Fibroblast of peridontal ligament (primary cell): Measurements from ENCODE around the gene FAM78B.

Experiments
- DNase-seq: peaks from one replicate; pipeline ENCODE4 v3.0.0-alpha.2; 2010; ENCODE audit errors: extremely low read depth

Gene FAM78B

DNA sequence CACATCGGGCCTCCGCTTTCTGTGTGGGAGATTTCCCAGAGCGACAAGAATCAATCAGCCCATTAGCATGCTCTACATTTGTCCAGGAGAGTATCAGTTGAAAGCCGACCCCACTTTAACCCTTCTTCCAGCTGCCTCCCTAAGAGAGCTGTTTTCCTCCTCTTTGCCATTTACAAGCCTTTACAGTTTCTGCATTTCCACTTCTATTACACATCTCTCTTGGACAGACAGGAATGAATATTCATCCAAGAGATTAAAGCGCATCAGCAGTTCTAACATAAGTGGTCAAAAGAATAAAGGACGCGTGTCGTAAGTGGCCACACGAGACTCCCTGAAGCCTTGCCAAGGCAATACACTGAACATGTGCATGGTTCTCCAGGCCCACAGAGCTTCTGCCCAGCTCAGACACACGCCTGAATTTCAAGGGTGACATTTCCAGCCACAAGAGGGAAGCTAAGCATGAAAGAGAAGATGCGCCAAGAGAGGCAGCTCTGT, 47.3 kb downstream of the FAM78B start:
- no peak for DNase-seq

DNA sequence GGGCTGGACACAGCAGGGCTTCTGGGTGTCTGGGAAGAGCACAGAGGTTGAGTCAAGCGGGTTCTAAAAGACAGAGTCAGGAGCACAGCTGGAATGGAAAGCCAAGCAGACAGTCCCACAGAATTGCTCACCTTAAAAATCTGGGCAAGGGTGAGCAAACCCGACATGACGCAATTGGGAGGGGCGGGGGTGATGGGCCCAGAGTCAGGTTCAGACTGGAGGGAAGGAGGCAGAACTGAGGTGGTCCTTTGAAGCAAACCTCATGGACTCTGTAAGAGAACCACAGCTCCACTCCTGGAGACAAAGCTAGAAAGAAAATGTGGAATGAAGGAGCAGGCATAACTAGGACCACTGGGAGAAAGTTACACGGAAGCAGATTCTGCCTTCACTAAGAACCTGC, 49.0 kb downstream of the FAM78B start:
- no peak for DNase-seq

DNA sequence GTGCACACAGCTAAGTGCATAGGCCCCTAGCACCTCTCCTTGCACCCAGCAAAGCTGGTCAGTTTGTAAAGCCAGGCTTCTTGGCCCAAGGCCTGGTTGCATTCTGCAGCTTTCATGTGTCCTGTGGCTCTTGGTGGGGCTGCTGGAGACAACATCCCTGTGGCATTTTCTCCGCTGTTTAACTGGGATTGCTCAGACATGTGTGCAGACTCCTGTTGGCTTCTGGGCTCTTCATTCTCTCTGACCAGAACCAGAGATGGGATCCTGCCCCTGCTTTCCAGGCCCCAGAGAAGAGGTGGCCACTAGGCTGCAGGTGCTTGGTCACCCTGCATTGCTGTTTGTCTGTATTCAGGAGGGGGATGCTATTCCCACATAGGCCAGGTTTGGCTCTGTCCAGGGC, 50.8 kb downstream of the FAM78B start:
- DNase-seq = no peak

DNA sequence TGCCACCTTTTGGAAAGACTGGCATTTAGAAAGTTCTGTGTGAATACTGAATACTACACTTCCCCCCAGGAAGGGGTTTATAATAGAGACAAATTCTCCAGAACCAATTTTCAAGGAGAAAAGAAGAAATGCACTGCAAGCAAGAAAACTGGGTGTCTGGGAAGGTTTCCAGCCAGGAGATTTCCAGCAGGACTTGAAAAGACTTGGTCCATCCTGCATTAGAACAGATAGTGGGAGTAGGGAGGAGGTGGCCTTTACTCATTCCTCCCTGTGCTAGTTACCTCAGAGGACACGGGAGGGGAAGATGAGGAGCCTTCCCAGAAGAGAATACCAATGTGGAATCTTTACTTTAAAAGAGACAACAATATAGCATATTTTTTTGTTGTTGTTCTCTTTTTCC, 52.4 kb downstream of the FAM78B start:
- DNase-seq = no peak

DNA sequence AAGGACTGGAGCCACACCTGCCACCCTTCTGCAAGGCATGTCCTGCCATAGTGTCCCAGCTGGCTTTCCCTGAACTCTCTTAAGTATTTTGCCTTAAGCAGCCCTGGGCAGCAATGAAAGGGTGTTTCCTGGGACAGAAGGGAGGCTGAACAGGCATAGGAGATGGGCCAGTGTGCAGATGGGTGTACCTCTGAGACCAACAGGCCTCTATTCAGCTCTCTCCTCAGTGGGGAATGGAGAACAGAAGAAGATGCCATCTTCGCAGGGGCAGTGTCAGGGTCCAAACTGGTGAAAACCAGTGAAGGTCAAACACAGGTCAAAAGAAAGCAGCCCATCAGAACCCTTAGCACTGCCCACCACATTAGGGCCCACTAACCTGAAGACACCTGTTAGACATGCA, 53.2 kb downstream of the FAM78B start:
- DNase-seq = no peak

DNA sequence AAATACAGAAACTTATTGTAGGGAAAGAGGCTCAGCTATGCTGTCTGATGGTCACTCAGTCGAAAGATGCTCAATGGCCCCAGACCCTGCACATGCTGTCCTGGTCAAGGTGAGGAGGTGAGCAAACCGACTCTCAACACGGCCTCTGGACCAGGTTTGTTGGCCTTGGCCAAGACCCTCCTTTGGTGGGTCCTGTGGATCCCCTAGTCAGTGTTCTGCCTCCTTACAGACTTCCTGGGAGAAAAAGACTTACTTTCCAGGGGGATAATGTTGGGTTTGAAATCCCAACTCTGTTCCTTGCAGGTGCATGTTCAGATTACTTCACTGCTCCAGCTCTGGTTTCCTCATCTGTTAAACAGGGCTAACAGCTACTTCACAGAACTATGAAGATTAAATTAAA, 53.8 kb downstream of the FAM78B start:
- DNase-seq = no peak

DNA sequence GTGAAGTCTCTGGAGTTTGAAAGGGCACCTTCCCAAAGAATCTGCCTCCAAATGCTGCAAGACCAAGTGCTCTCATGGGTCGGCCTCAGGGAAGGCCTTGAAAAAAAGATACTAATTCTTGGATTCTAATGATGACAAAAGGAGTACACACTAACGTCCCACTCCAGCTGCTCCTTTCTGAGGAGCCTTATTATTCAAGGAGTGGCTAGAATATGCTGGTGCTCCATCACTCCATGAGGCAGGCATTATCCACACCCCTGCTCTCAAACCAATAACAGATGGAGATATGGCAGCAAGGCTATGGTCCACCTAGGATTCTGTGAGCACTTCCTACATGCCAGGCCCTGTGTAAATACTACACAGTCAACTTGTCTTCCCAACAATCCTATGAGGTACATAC, 54.4 kb downstream of the FAM78B start:
- DNase-seq = no peak

DNA sequence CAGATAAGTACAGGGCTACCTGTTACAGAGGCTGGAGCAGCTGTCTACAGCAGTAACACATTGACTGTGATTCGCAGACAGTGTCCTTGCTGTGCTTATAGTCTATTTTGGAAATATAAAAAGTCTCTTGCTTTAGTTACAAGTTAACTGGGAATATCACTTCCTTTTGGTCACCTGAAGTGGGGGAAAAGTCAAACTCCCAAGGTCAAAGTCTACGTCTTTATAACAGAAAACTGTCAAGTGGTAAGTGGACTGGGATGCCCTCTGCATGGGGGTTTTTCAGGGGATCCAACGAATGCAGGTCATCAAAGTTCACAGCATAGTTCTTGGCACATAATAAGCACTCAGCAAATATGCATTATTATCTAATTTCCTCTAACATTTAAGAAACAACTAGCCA, 55.4 kb downstream of the FAM78B start:
- no peak for DNase-seq

DNA sequence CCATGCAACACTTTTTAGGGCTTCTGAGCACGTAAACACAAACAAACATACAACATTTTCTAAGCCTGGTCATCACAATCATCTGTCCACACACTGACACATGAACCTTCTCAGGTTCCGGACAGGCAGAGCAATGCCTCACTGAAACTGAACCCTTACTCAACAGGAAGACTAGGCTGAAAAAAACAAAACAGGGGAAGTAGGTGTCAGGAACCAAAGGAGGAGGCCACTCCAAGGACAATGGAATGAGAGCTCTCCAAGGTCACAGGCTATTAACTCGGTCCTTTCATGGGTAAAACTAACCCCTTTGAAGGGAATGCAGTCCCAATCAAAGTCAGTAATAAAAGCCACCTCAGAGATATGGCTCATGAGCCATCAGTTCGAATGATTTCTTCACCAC, 76.6 kb downstream of the FAM78B start:
- no peak for DNase-seq

DNA sequence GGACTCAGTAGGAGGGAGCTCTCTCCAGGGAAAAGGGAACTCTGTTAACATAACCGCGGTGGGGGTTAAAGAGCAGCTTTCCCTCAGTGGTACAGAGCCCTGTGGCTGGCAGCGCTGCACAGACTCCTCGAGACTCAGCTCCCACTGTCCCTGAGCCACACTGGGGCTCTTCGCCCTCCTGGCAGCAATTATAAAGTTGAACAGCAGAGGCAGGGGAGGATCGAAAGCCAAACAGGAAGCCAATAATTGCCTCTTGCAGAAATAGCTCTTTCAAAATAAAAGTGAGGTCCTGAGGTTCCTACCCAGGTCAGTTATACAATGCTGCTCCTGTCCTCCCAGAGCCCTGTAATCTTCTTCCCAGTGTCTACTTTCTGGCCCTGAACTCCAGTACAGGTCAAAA, 77.0 kb downstream of the FAM78B start:
- DNase-seq = no peak

DNA sequence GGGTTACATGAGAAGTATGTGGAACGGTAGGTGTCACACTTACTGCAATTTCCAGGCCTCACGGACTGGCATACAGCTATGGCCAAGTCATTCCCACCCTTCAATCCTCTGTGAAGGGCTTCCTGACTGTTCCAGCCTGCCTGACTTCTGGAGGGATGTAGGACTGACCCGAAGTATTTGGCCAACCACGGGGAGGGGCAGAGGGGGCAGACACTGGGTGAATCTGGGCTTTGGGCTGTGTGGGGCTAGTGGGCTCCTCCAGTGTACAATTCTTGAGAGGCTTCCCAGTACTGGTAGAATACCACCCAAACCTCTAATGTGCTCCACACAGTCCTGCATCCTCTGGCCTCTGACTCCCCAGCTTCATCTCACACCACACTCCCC, 78.2 kb downstream of the FAM78B start:
- no peak for DNase-seq

DNA sequence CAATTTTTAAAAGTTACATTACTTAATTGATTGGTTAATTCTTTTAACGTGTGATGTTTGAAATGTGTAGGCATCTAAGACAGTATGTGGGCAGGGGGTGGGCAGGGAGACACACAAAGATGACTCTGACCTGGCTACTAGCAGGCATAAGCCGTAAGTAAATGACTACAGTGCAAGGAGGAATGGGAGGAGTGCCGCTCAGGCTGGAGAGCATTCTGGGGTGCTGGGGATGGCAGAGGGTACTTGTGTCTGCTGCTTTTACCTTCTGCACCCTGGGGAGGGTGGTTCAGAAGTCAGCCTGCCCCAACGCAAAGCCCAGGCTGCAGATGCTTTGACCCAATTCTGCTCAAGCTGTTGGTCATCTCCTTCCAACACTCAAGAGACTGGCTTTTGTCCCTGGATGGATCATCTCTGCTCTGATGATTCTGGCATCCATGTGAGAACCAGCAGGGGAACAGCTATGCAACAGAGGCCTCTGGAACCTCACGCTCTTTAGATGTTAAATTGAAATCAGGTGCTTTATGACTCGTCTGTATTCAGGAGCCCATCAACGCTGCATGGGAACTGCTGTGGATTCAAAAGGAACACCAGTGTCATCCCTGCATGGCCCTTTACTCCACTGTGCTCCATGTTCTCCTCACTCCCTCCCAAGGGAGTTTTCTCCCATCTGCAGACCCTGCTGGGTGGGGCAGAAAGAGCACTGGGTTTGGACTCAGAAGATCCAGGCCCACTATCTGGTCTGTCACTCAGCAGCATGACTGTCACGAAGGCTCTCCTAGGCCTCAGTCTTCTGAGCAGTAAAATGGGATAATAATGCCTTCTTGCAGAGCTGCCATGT, 78.8 kb downstream of the FAM78B start:
- no peak for DNase-seq

DNA sequence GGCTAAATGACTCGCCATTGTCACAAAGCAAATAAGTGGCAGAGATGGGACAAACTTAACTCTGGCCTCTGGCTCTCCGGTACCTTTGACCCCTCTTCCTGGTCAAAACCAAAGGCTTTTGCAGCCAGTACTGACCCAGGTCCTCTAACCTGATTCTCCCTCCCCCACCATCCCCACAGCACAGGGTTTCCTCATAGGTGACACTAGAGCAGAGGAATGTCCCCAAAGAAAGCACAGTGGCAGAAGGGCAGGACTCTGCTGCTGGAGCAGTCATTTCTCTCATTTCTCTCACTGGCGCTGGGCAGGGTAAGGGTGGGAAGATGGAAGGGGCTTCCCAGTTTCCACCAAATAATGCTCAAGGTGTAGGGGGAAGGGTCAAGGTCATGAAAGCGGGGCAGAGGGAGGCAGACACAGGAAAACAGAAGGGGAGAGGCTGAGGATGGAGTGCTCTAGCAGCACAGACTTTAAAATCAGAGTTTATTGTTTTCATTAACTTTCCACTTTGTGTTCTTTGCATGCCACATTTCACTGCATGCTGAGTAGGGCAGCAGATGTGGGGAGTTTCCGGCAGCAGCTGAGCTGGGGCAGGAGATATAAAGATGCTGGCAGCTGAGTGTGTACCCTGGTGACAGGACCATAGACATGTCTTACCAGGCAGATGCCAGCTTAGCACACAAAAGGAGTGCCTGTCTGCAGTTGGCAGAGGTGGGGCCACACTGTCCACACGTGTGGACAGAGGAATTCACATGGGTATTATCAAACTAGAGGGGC, 80.5 kb downstream of the FAM78B start:
- DNase-seq = no peak

DNA sequence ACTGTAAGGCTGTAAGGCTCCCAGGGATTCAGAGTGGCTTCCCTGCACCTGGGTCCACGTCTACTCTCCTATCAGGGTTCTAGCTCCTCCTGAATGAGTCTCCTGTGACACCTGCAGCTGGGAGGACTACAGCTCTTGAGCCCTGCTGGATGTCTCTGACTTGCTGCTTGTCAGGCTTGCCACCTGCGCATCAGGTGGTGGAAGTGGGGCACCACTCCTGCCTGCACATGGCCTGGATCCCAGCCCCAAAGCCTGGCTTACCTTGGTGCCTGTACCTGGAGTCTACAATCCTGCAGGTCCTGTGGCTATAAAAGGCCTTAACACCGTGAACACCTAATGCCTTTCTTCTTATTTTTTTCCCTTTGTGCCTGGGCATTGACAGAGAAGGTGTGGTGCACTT, 82.2 kb downstream of the FAM78B start:
- DNase-seq = no peak

DNA sequence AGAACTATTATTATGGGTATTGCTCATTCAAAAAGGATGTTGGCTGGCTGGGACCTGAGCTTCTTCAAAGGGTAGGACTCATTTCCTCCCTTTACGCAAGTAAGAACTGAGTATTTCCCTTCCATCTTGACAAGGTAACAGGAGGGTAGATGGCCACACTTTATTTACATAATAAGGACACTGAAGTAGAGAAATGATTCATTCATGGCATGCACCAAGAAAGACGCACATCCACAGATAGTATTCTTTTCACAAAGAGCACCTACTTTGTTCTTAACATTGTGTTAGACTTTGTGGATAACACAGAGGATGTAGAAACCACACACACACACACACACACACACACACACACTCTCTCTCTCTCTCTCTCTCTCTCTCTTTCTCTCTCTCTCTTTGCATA, 82.9 kb downstream of the FAM78B start:
- DNase-seq = no peak

DNA sequence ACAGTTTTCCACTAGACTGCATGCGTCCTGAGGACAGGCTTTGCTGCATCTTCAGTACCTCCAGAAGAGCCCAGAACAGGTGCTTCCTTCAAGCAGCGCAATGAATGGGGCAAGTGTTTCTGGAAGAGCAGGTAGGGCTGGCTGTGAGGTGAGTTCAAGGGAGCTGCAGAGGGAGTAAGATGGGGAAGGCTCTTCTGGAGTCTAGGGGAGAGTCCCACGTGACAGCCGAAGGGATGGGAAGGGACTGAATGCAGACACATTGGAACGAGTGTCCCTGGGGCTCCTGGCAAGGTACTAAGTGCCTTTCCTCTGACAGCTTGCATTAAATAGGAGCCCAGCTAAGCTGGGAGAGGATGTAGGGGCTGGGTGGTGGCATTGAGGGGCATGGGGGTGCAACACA, 84.2 kb downstream of the FAM78B start:
- no peak for DNase-seq

DNA sequence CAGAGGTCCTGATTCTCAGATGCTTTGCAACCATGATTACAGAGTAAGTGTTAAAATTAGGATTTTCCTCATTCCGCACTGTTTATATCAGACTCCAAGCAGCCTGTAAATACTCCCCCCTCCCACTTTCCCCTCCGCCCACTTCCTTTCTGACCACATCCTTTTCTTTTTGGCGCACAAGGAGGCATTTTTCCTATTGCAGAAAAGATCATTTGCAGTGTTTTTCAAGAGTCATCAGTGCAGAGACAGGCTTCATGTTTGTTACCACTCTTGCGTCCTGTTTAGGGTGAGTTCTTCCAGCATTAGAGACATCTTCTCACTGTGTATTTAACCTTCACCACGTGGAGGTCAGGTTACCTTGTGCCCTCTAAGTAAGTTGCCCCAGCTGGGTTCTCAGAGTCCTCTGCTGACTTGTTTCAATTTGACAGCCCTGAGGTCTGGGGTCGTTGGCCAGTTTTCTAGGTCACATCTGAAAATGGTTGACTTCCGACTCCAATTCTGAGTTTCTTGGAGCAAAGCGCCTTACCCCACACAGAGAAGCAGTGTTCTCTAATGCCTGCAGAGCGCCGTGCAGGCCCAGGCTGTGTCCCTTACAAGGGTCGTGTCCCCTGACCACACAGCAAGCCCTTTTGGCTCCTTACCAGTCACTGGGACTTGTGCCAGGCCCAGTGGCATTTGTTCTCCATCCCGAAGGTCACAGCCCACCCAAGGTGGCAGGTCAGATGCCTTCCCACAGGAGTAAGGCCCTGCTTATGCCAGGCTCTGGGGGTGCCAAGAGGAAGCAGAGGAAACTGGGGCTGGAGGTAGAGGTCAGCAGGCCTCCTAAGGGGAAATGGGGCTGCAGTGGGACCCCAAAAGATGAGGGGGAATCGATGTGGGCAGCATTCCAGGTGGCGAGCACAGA, 85.6 kb downstream of the FAM78B start:
- no peak for DNase-seq

DNA sequence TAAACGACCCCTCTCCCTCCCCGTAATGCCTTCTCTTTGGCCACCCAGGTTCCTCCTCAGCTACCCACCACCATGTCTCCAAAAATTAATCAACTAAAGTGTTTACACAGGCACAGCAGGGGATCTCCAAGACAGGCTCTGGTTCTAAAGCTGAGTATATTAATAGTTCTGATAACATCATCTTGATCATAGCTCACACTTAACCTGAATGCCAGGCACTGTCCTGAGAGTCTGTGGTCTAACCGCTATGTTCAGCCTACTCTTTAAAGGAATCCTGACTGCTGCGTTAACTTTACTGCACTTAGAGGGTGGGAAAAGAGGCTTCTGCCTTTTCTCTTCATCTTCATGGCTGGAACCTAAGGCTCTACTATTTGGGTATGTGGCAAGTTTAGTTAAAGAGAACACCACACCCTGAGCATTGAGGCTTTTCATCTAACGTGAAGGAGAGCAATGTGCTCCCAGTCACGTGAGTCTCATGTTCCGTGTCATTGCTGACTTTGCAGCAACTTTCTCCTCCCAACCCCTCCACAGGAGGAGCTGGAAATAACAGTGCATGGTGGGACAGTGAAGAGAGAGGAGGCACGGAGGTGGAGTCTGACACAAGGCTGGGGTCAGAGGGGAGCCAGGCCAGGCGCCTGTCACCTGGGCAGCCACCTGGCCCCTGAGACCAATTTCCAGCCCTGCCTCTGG, 86.4 kb downstream of the FAM78B start:
- DNase-seq = no peak

DNA sequence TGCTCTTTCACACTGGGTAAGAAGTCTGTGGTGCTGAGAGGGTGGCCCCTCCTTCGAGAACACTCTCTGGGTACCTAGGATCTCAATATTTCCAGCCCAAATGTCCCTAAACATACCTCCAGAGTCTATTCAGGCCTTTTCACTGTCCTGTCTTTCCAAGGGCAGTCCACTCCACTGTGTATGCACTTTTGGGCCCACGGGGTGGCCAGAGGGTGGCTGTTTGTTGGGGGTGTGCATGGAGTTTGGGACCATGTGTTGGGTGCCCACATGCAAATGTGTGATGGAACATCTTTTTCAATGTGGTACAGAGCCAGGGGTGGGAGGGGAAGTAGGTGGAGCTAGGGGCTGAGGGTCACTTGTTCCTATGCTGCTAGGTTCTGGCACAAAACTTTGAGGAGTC, 87.5 kb downstream of the FAM78B start:
- DNase-seq = no peak

DNA sequence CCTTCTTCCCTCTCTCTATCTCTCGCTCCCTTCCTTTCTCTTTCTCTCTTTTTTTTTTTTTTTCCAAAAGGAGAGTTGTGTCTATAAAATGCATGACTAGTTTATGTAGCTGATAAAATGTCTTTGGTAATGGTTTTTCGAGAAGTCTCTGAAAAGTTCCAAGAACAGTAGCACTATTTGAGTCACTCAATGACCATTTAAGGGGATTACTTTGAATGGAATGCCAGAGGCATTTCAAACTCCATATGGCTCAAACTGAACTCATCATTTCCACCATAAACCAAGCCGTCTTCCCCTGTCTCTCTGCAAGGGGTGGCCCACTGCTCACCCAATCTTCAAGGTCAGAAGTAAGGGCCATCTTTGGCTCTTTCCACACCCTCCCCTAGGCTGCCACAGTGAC, 93.3 kb downstream of the FAM78B start:
- DNase-seq = no peak

DNA sequence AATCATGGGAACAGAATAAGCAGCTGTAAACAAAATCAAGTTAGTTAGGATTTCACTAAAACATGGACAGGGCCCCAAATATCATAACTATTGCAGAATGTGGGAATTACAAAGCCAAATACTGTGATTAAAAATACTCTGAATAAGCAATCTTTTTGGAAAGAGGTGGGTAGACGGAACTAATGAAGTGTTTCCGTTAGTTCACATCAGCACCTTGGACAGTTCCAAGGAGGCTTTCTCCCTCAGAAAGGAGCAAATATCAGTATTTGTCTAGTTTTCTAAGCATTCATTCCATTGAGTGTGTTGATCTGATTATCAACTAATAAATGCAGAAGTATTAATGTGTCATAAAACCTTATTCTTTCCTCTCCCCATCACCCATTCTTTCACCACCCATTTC, 97.4 kb downstream of the FAM78B start:
- peak; percentile 1 for DNase-seq

DNA sequence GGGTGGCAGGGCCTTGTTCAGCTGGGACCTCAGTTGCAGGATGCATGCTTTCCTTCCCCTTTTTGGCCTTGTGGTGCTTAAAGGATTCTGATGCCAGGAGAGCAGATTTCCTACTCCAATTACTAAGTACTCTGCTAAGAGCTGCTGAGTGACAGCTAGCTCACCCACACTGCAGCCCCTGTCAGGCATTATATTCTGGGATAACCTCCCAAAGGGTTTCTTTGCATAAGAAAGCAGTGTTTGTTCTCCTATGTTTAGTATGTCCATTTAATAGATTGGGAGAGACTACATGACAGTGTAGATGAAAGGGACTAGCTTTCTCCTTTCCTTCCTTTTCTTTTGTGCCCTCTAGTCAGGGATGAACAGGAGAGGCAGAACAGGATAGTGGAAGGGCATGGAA, 100.7 kb downstream of the FAM78B start:
- no peak for DNase-seq
